Kidney tubule cell (primary cell): Measurements from ENCODE around the gene HEY2.
"Not testable (repeated sequence)": the region's sequence is repeated elsewhere in the genome, so short reads cannot be mapped to it uniquely, and the experiment has no call there.

Experiments
- DNase-seq: peaks from one replicate; pipeline ENCODE4 v3.0.0-alpha.2; 2018; ENCODE audit warnings: low spot score

The HEY2 gene

GRCh38 chr6:125749173-125749864 lies at the start of gene HEY2:
Gene HEY2, plus strand, starts transcription at chr6:125749632. Its CDS starts 145 bp downstream, at chr6:125749777.
- peak; percentile 91 for DNase-seq

GRCh38 chr6:125700581-125701353 lies 48.7 kb upstream of the HEY2 start:
- no peak for DNase-seq

- DNase-seq: no peak
Observed at GRCh38 chr6:125701354-125701668, 48.1 kb upstream of the HEY2 start.

- DNase-seq: not testable (repeated sequence)
Observed at GRCh38 chr6:125703882-125704281, 45.5 kb upstream of the HEY2 start.

GRCh38 chr6:125707615-125708243 lies 41.7 kb upstream of the HEY2 start:
- no peak for DNase-seq

- no peak for DNase-seq
Observed at GRCh38 chr6:125711013-125711675, 38.3 kb upstream of the HEY2 start.

GRCh38 chr6:125714441-125715090 lies 34.9 kb upstream of the HEY2 start:
- peak; percentile 28 for DNase-seq

- DNase-seq: peak; percentile 63
Observed at GRCh38 chr6:125717120-125717731, 32.2 kb upstream of the HEY2 start.

- DNase-seq: no peak
Observed at GRCh38 chr6:125718109-125718508, 31.3 kb upstream of the HEY2 start.

GRCh38 chr6:125722886-125723285 lies 26.5 kb upstream of the HEY2 start:
- peak; percentile 64 for DNase-seq

GRCh38 chr6:125727216-125727615 lies 22.2 kb upstream of the HEY2 start:
- no peak for DNase-seq

GRCh38 chr6:125728739-125729138 lies 20.7 kb upstream of the HEY2 start:
- peak; percentile 68 for DNase-seq

GRCh38 chr6:125729983-125730382 lies 19.4 kb upstream of the HEY2 start:
- DNase-seq: no peak

- DNase-seq: no peak
Observed at GRCh38 chr6:125732398-125732797, 17.0 kb upstream of the HEY2 start.

- no peak for DNase-seq
Observed at GRCh38 chr6:125733516-125734300, 15.7 kb upstream of the HEY2 start.

- DNase-seq: peak; percentile 20
Observed at GRCh38 chr6:125738276-125738675, 11.2 kb upstream of the HEY2 start.

- no peak for DNase-seq
Observed at GRCh38 chr6:125739364-125739763, 10.1 kb upstream of the HEY2 start.

GRCh38 chr6:125741336-125741735 lies 8.1 kb upstream of the HEY2 start:
- DNase-seq: no peak

GRCh38 chr6:125742024-125742423 lies 7.4 kb upstream of the HEY2 start:
- DNase-seq: no peak

GRCh38 chr6:125742464-125743120 lies 6.8 kb upstream of the HEY2 start:
- no peak for DNase-seq
